PC-3 (cell line): ENCODE measurements around the gene PITRM1. TPM values are rescaled to one million over a fixed set of nuclear protein-coding genes. Genes with fewer than 3 reads are reported as not detected.

Experiments
- ATAC-seq: fragments of 200-7000 bp; cut with Tn5 transposase; 2 replicates; pipeline ENCODE4 v1.9.1; 2020; ENCODE audit warnings: mild to moderate bottlenecking, moderate library complexity
- BruUV-seq: library from RNA; stranded (reverse); fragments of 400-500 nt; replicated peaks from 2 replicates; lab custom pipeline; 2021; lab: Mats Ljungman, UMichigan
- CTCF ChIA-PET: fragments of 300-600 bp; sonication (Branson Sonifier 250); formaldehyde crosslinking; loops from one replicate; lab custom pipeline; 2022; ENCODE audit warnings: antibody characterized with exemption; lab: Charles Lee
- POLR2A ChIA-PET: fragments of 300-600 bp; sonication (Branson Sonifier 250); formaldehyde crosslinking; loops from one replicate; lab custom pipeline; 2022; ENCODE audit warnings: antibody characterized with exemption; ENCODE audit not compliant: unreplicated experiment; lab: Charles Lee
- DNase-seq: peaks from one replicate; pipeline ENCODE4 v3.0.0-alpha.2; 2015
- H2AFZ ChIP-seq: fragments of 300-600 bp; sonication (generic); 2 replicates; pipeline ENCODE4 v1.6.0; 2016; ENCODE audit warnings: antibody characterized with exemption, low read length
- H3F3A ChIP-seq: fragments of 300-600 bp; sonication (generic); one replicate; pipeline ENCODE4 v1.6.0; 2017; ENCODE audit warnings: antibody characterized with exemption, low read length, control low read depth, mild to moderate bottlenecking; ENCODE audit not compliant: unreplicated experiment
- H3K27ac ChIP-seq: fragments of 300-600 bp; sonication (generic); 2 replicates; pipeline ENCODE4 v1.5.1; 2016; ENCODE audit warnings: mild to moderate bottlenecking, low read length
- H3K27me3 ChIP-seq: fragments of 300-600 bp; sonication (generic); 2 replicates; pipeline ENCODE4 v1.6.1; 2016; ENCODE audit warnings: low read length, mixed read lengths
- H3K36me3 ChIP-seq: fragments of 300-600 bp; sonication (generic); 2 replicates; pipeline ENCODE4 v1.6.1; 2016; ENCODE audit warnings: low read depth, mixed run types, low read length, mixed read lengths
- H3K4me1 ChIP-seq: fragments of 300-600 bp; sonication (generic); 2 replicates; pipeline ENCODE4 v1.5.1; 2016; ENCODE audit warnings: low read length; ENCODE audit not compliant: insufficient read depth
- H3K4me2 ChIP-seq: fragments of 300-600 bp; sonication (generic); 2 replicates; pipeline ENCODE4 v1.6.0; 2016; ENCODE audit warnings: low read length
- H3K4me3 ChIP-seq: fragments of 300-600 bp; sonication (generic); 2 replicates; pipeline ENCODE4 v1.5.1; 2016; ENCODE audit warnings: mild to moderate bottlenecking, low read length, mixed read lengths
- H3K79me2 ChIP-seq: fragments of 300-600 bp; sonication (generic); 2 replicates; pipeline ENCODE4 v1.6.1; 2017; ENCODE audit warnings: low read length, mixed read lengths
- H3K9ac ChIP-seq: fragments of 300-600 bp; sonication (generic); 2 replicates; pipeline ENCODE4 v1.6.0; 2016; ENCODE audit warnings: mild to moderate bottlenecking, low read length
- H3K9me2 ChIP-seq: fragments of 300-600 bp; sonication (generic); replicated peaks from 2 replicates; pipeline ENCODE4 v1.6.1; 2016; ENCODE audit warnings: mixed run types, low read length, mixed read lengths
- H3K9me3 ChIP-seq: fragments of 300-600 bp; sonication (generic); 2 replicates; pipeline ENCODE4 v1.6.1; 2016; ENCODE audit warnings: low read length, mixed read lengths
- H4K20me1 ChIP-seq: fragments of 300-600 bp; sonication (generic); 2 replicates; pipeline ENCODE4 v1.6.1; 2016; ENCODE audit warnings: low read length, mixed read lengths
- CTCF ChIP-seq: fragments of 300-600 bp; sonication (generic); conservative IDR thresholded peaks from 2 replicates; pipeline ENCODE4 v1.5.1; 2017; ENCODE audit warnings: antibody characterized with exemption, low read depth, mild to moderate bottlenecking, low read length
- EZH2 ChIP-seq: fragments of 300-600 bp; sonication (generic); IDR thresholded peaks from one replicate; pipeline ENCODE4 v1.6.1; 2017; ENCODE audit warnings: antibody characterized with exemption, mild to moderate bottlenecking, low read length; ENCODE audit not compliant: unreplicated experiment
- EZH2phosphoT487 ChIP-seq: fragments of 300-600 bp; sonication (generic); IDR thresholded peaks from 2 replicates; pipeline ENCODE4 v1.6.1; 2018; ENCODE audit warnings: mild to moderate bottlenecking, antibody characterized with exemption, low read length, borderline replicate concordance
- intact Hi-C: fragments of 100-400 bp; cut with micrococcal nuclease; formaldehyde crosslinking; loops from 2 replicates; pipeline ENCODE4 v1.9.0; 2023
- total RNA-seq: library from RNA; depleted of rRNA; stranded (reverse); fragments of >200 nt; gene quantifications from 2 replicates; pipeline ENCODE4 v1.2.3, GENCODE V29; 2014

The PITRM1 gene
- total RNA-seq, 1 experiment from 2014 or later, result 73.2 TPM

GRCh38 chr10:3165196-3165595 lies 7.4 kb downstream of the PITRM1 start:
- H3K27me3 ChIP-seq, result no peaks in the 10 kb centered on the region
- ATAC-seq (no peak), DNase-seq (no peak)
- no peaks in the 10 kb centered on the region for H3K9me3 ChIP-seq
- intact Hi-C loops, result no loop called here
- no peaks in the 10 kb centered on the region for H3K4me1 ChIP-seq
- no TSS peak for BruUV-seq
- H3K9me2 ChIP-seq, result no peaks in the 10 kb centered on the region
- no peak overlapping the region for H3K27ac ChIP-seq
- no peak overlapping the region for H3K9ac ChIP-seq
- H3K4me3 ChIP-seq, result no peak overlapping the region
- H2AFZ ChIP-seq, result no peak overlapping the region
- H3F3A ChIP-seq, result no peaks in the 10 kb centered on the region
- peaks cover 25% of the 10 kb centered on the region for H3K36me3 ChIP-seq
- TF ChIP-seq EZH2phosphoT487 (no peak), CTCF (no peak), EZH2 (no peak)
- ChIA-PET CTCF (no interaction called here), POLR2A (no interaction called here)
- H4K20me1 ChIP-seq, result no peaks in the 10 kb centered on the region
- peaks cover 12% of the 10 kb centered on the region for H3K79me2 ChIP-seq
- H3K4me2 ChIP-seq, result no peak overlapping the region

- Histone ChIP-seq H2AFZ (no peak overlapping the region), H3K79me2 (no peaks in the 10 kb centered on the region), H3K36me3 (peaks cover 25% of the 10 kb centered on the region), H3K9ac (no peak overlapping the region), H3F3A (no peaks in the 10 kb centered on the region), H3K4me3 (no peak overlapping the region), H4K20me1 (no peaks in the 10 kb centered on the region), H3K9me3 (no peaks in the 10 kb centered on the region), H3K9me2 (no peaks in the 10 kb centered on the region), H3K27me3 (no peaks in the 10 kb centered on the region), H3K4me2 (no peak overlapping the region), H3K4me1 (no peaks in the 10 kb centered on the region), H3K27ac (no peak overlapping the region)
- POLR2A ChIA-PET, result no interaction called here
- intact Hi-C loops, result no loop called here
- DNase-seq (no peak), ATAC-seq (no peak)
- CTCF ChIA-PET, result no interaction called here
- no TSS peak for BruUV-seq
- no peak for TF ChIP-seq EZH2
- no peak for TF ChIP-seq CTCF
- no peak for TF ChIP-seq EZH2phosphoT487
Observed at GRCh38 chr10:3163879-3164278, 8.7 kb downstream of the PITRM1 start.

- Histone ChIP-seq H3F3A (no peaks in the 10 kb centered on the region), H3K4me1 (no peaks in the 10 kb centered on the region), H2AFZ (no peak overlapping the region), H3K79me2 (no peaks in the 10 kb centered on the region), H3K27ac (no peak overlapping the region), H4K20me1 (no peaks in the 10 kb centered on the region), H3K9me3 (no peaks in the 10 kb centered on the region), H3K4me2 (no peak overlapping the region), H3K9me2 (no peaks in the 10 kb centered on the region), H3K4me3 (no peak overlapping the region), H3K36me3 (peaks cover 29% of the 10 kb centered on the region), H3K27me3 (no peaks in the 10 kb centered on the region), H3K9ac (no peak overlapping the region)
- intact Hi-C loops, result no loop called here
- no peak for ATAC-seq
- no peak for TF ChIP-seq EZH2
- DNase-seq, result no peak
- CTCF ChIA-PET, result no interaction called here
- POLR2A ChIA-PET, result no interaction called here
- no TSS peak for BruUV-seq
Observed at GRCh38 chr10:3162533-3162932, 10.0 kb downstream of the PITRM1 start.
